H1 (cell line): Measurements from ENCODE around the gene TAF11L11. TPM values are rescaled to one million over a fixed set of nuclear protein-coding genes. Genes with fewer than 3 reads are reported as not detected.
"Not testable (repeated sequence)": the region's sequence is repeated elsewhere in the genome, so short reads cannot be mapped to it uniquely, and the experiment has no call there.

Source experiments
- CTCF ChIA-PET: fragments of 300-600 bp; sonication (Branson Sonifier 250); formaldehyde crosslinking; loops from one replicate; lab custom pipeline; 2021; ENCODE audit not compliant: partially characterized antibody; lab: Charles Lee
- POLR2A ChIA-PET: fragments of 300-600 bp; sonication (Branson Sonifier 250); formaldehyde crosslinking; loops from one replicate; lab custom pipeline; 2021; ENCODE audit warnings: inconsistent platforms; ENCODE audit not compliant: partially characterized antibody; lab: Charles Lee
- DNase-seq, 2 experiments: peaks; one replicate each; pipeline versions ENCODE4 v3.0.0 to v3.0.0-alpha.2; 2010 to 2022; ENCODE audit warnings: low spot score in 2 of 2, low read depth in 1 of 2, mixed read lengths in 1 of 2
- FAIRE-seq: peaks from 2 replicates; lab custom pipeline; 2011; peaks lifted over from hg19 to GRCh38; lab: Jason Lieb, UNC
- H2AFZ ChIP-seq: 2 replicates; pipeline ENCODE4 v1.8.1; 2012; ENCODE audit warnings: low read length, inconsistent platforms
- H2AK5ac ChIP-seq: 2 replicates; pipeline ENCODE4 v1.6.1; 2013; ENCODE audit warnings: low read depth, low read length
- H2BK120ac ChIP-seq: replicated peaks from 2 replicates; pipeline ENCODE3; 2013; ENCODE audit warnings: low read depth, low read length, inconsistent platforms
- H2BK12ac ChIP-seq: 2 replicates; pipeline ENCODE4 v1.6.1; 2013; ENCODE audit warnings: low read depth, low read length
- H2BK15ac ChIP-seq: 2 replicates; pipeline ENCODE4 v1.6.1; 2013; ENCODE audit warnings: low read length
- H2BK20ac ChIP-seq: 2 replicates; pipeline ENCODE4 v1.6.1; 2013; ENCODE audit warnings: low read length
- H2BK5ac ChIP-seq: 2 replicates; pipeline ENCODE4 v1.6.1; 2013; ENCODE audit warnings: low read depth, low read length
- H3K14ac ChIP-seq: 2 replicates; pipeline ENCODE4 v1.6.1; 2013; ENCODE audit warnings: inconsistent platforms; ENCODE audit not compliant: insufficient read length
- H3K18ac ChIP-seq: 2 replicates; pipeline ENCODE4 v1.6.1; 2013; ENCODE audit warnings: low read length; ENCODE audit errors: extremely low read depth
- H3K23ac ChIP-seq: 2 replicates; pipeline ENCODE4 v1.6.1; 2013; ENCODE audit warnings: inconsistent platforms; ENCODE audit not compliant: insufficient read length
- H3K23me2 ChIP-seq: 2 replicates; pipeline ENCODE4 v1.6.1; 2013; ENCODE audit warnings: low read depth, low read length
- H3K27ac ChIP-seq: 2 replicates; pipeline ENCODE4 v1.6.1; 2011; ENCODE audit warnings: low read depth, low read length, inconsistent platforms
- H3K27me3 ChIP-seq, 4 experiments: replicated peaks in 1 of 4; 1 replicate in 1 of 4; 2 replicates in 3 of 4; pipeline versions ENCODE4 v1.6.1 to v1.8.1; 2011 to 2013; ENCODE audit warnings: low read length in 3 of 4, mild to moderate bottlenecking in 3 of 4, inconsistent platforms in 2 of 4, mixed read lengths in 2 of 4, moderate library complexity in 1 of 4; ENCODE audit not compliant: control insufficient read depth in 3 of 4, insufficient read depth in 3 of 4; ENCODE audit errors: extremely low read depth in 1 of 4
- H3K36me3 ChIP-seq, 4 experiments: 2 replicates each; pipeline versions ENCODE4 v1.6.1 to v1.8.1; 2011 to 2013; ENCODE audit warnings: mild to moderate bottlenecking in 4 of 4, low read length in 3 of 4, moderate library complexity in 2 of 4, control low read depth in 1 of 4, inconsistent platforms in 1 of 4; ENCODE audit not compliant: insufficient read depth in 4 of 4, control insufficient read depth in 2 of 4
- H3K4ac ChIP-seq: replicated peaks from 2 replicates; pipeline ENCODE3; 2013; ENCODE audit warnings: low read length, low read depth, mixed read lengths, inconsistent platforms; ENCODE audit not compliant: insufficient read length
- H3K4me1 ChIP-seq, 4 experiments: replicated peaks in 1 of 4; 1 replicate in 1 of 4; 2 replicates in 3 of 4; pipeline versions ENCODE4 v1.6.1 to v1.8.1; 2011 to 2013; ENCODE audit warnings: low read length in 3 of 4, inconsistent platforms in 2 of 4, mixed read lengths in 1 of 4; ENCODE audit not compliant: insufficient read depth in 4 of 4, control insufficient read depth in 3 of 4
- H3K4me2 ChIP-seq, 2 experiments: 2 replicates each; pipeline versions ENCODE4 v1.6.1 to v1.8.1; 2011 to 2013; ENCODE audit warnings: low read depth in 2 of 2, low read length in 2 of 2, control low read depth in 1 of 2, inconsistent platforms in 1 of 2, mild to moderate bottlenecking in 1 of 2; ENCODE audit not compliant: insufficient read depth in 1 of 2
- H3K4me3 ChIP-seq, 4 experiments: fragments of 200-600, 300-600 bp in 1 of 4; sonication (generic), shearing (Covaris generic), sonication (Bioruptor Twin) in 1 of 4; 2 replicates each; pipeline versions ENCODE4 v1.5.1 to v1.8.1; 2011 to 2016; ENCODE audit warnings: low read length in 4 of 4, low read depth in 3 of 4, control low read depth in 2 of 4, inconsistent platforms in 2 of 4, mild to moderate bottlenecking in 2 of 4, mixed read lengths in 1 of 4, moderate library complexity in 1 of 4; ENCODE audit not compliant: insufficient read depth in 2 of 4; ENCODE audit errors: extremely low read depth in 1 of 4
- H3K56ac ChIP-seq: replicated peaks from 2 replicates; pipeline ENCODE3; 2013; ENCODE audit warnings: low read depth, mild to moderate bottlenecking, mixed read lengths, low read length, inconsistent platforms; ENCODE audit not compliant: insufficient read length
- H3K79me1 ChIP-seq: 2 replicates; pipeline ENCODE4 v1.6.1; 2013; ENCODE audit warnings: low read depth, low read length, control low read depth
- H3K79me2 ChIP-seq, 2 experiments: 2 replicates each; pipeline versions ENCODE4 v1.6.1 to v1.8.1; 2012 to 2013; ENCODE audit warnings: low read length in 2 of 2, mild to moderate bottlenecking in 2 of 2, inconsistent platforms in 1 of 2; ENCODE audit not compliant: insufficient read depth in 2 of 2, control insufficient read depth in 1 of 2
- H3K9ac ChIP-seq, 4 experiments: replicated peaks in 1 of 4; 1 replicate in 1 of 4; 2 replicates in 3 of 4; pipeline versions ENCODE4 v1.6.1 to v1.8.1; 2011 to 2013; ENCODE audit warnings: low read depth in 3 of 4, low read length in 3 of 4, control low read depth in 2 of 4, mild to moderate bottlenecking in 2 of 4, moderate library complexity in 2 of 4, inconsistent platforms in 1 of 4; ENCODE audit errors: extremely low read depth in 1 of 4
- H3K9me3 ChIP-seq, 2 experiments: 2 replicates each; pipeline versions ENCODE4 v1.6.1 to v1.8.1; 2012 to 2013; ENCODE audit warnings: mild to moderate bottlenecking in 2 of 2, moderate library complexity in 2 of 2, control low read depth in 1 of 2, inconsistent platforms in 1 of 2, low read depth in 1 of 2, low read length in 1 of 2, mixed read lengths in 1 of 2; ENCODE audit not compliant: insufficient read depth in 2 of 2
- H4K20me1 ChIP-seq, 2 experiments: replicated peaks in 1 of 2; 2 replicates each; pipeline versions ENCODE3 to v1.8.1; 2011 to 2013; ENCODE audit warnings: inconsistent platforms in 2 of 2, low read length in 2 of 2, mild to moderate bottlenecking in 1 of 2; ENCODE audit not compliant: insufficient read depth in 2 of 2, control insufficient read depth in 1 of 2
- H4K5ac ChIP-seq: 2 replicates; pipeline ENCODE4 v1.6.1; 2013; ENCODE audit warnings: low read length, low read depth, mixed read lengths, inconsistent platforms; ENCODE audit not compliant: insufficient read length
- H4K8ac ChIP-seq: 2 replicates; pipeline ENCODE4 v1.8.0; 2013; ENCODE audit warnings: mild to moderate bottlenecking, moderate library complexity, low read length, inconsistent platforms; ENCODE audit not compliant: insufficient read depth; ENCODE audit errors: extremely low read depth
- H4K91ac ChIP-seq: replicated peaks from 2 replicates; pipeline ENCODE3; 2013; ENCODE audit warnings: low read length, mixed read lengths, inconsistent platforms; ENCODE audit not compliant: insufficient read length
- WGBS, 2 experiments: shearing (Covaris generic) in 1 of 2; methylation state at CpG; one replicate each; pipeline versions ENCODE4 v1.1.6 to v1.1.7; 2013 to 2015; ENCODE audit warnings: low lambda C conversion rate in 2 of 2, mixed read lengths in 2 of 2, inconsistent platforms in 1 of 2, low coverage in 1 of 2, missing lambda C conversion rate in 1 of 2; ENCODE audit not compliant: insufficient replicate concordance in 2 of 2, insufficient coverage in 1 of 2, insufficient read length in 1 of 2; ENCODE audit errors: extremely low coverage in 1 of 2, missing lambda C conversion rate in 1 of 2; 5-methylcytosine and 5-hydroxymethylcytosine counted together
- polyA plus RNA-seq, 7 experiments: library from polyadenylated mRNA; depleted of rRNA in 3 of 7; stranded (reverse) in 5 of 7; unstranded in 2 of 7; fragments of >200 nt in 5 of 7; fragments of 200-250 nt in 2 of 7; gene quantifications; 1 replicate in 5 of 7; 2 replicates in 1 of 7; 4 replicates in 1 of 7; pipeline versions ENCODE4 v1.2.1 to v1.2.3, GENCODE V29; 2011 to 2013; ENCODE audit warnings: missing spikeins in 2 of 7, mixed read lengths in 2 of 7
- total RNA-seq: library from RNA; stranded (reverse); fragmentation: NEBNext Ultra II Directional; extraction: Animal tissue kit (Norgen Biotek cat#: 25700); gene quantifications from 2 replicates; pipeline ENCODE4 v1.2.1, GENCODE V29; 2021

TAF11L11 gene
- total and polyA plus RNA-seq, 2 of the 8 experiments (the other 6 are each of a cell fraction or from before 2014, with no cell fraction given): not detected

DNA sequence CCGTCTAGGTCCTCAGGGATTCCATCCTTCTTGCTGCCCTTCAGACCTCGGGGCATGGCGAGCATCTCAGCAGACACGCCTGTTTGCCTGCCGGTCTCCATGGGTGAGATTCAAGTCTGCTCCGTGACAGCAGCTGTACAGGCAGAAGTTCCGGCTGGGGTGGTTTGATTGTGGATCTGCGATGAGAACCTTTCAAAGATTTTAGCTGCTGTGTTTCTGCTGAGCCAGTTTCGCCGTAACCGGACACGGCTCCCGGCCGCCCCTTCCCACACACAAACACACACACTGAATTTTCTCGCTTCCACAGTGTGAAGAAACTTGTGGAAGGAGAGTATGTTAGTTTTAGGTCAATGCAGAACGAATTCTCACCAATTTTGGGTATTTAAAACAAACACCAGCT, 18.3 kb upstream of the TAF11L11 start, which contains the start of gene TAF11L7:
Gene TAF11L7 (minus strand): TSS at position 101 of the 400 bp plus-strand sequence.
- H2BK12ac ChIP-seq, H3K4me1 ChIP-seq, H3K27me3 ChIP-seq, DNase-seq, H2AFZ ChIP-seq, H4K5ac ChIP-seq, H3K79me1 ChIP-seq, H3K4ac ChIP-seq, H3K9ac ChIP-seq, H3K56ac ChIP-seq, H3K18ac ChIP-seq, H2BK15ac ChIP-seq, H4K8ac ChIP-seq, H4K91ac ChIP-seq, H3K4me3 ChIP-seq, CTCF ChIA-PET, H3K23ac ChIP-seq, H3K23me2 ChIP-seq, H3K36me3 ChIP-seq, H3K79me2 ChIP-seq, H2BK5ac ChIP-seq, FAIRE-seq, H2BK120ac ChIP-seq, H3K9me3 ChIP-seq, H3K4me2 ChIP-seq, H2BK20ac ChIP-seq, H2AK5ac ChIP-seq, POLR2A ChIA-PET, H3K14ac ChIP-seq, H4K20me1 ChIP-seq, H3K27ac ChIP-seq: not testable (repeated sequence)
- WGBS, 2 experiments: no CpG with 5 or more reads among the region's 16 CpGs

DNA sequence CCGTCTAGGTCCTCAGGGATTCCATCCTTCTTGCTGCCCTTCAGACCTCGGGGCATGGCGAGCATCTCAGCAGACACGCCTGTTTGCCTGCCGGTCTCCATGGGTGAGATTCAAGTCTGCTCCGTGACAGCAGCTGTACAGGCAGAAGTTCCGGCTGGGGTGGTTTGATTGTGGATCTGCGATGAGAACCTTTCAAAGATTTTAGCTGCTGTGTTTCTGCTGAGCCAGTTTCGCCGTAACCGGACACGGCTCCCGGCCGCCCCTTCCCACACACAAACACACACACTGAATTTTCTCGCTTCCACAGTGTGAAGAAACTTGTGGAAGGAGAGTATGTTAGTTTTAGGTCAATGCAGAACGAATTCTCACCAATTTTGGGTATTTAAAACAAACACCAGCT, 13.1 kb upstream of the TAF11L11 start, which contains the start of gene TAF11L8:
Gene TAF11L8 (minus strand): TSS at position 101 of the 400 bp plus-strand sequence.
- H3K27ac ChIP-seq, H3K23me2 ChIP-seq, FAIRE-seq, H4K8ac ChIP-seq, H3K36me3 ChIP-seq, H2AFZ ChIP-seq, POLR2A ChIA-PET, H3K4ac ChIP-seq, H3K4me2 ChIP-seq, H3K9me3 ChIP-seq, H3K56ac ChIP-seq, H4K5ac ChIP-seq, H3K79me1 ChIP-seq, H3K79me2 ChIP-seq, H3K27me3 ChIP-seq, H2BK20ac ChIP-seq, H3K18ac ChIP-seq, H3K23ac ChIP-seq, H3K4me1 ChIP-seq, H4K20me1 ChIP-seq, H3K14ac ChIP-seq, H2BK12ac ChIP-seq, DNase-seq, H2AK5ac ChIP-seq, H4K91ac ChIP-seq, H3K9ac ChIP-seq, H2BK15ac ChIP-seq, CTCF ChIA-PET, H2BK120ac ChIP-seq, H3K4me3 ChIP-seq, H2BK5ac ChIP-seq: not testable (repeated sequence)
- no CpG with 5 or more reads among the region's 16 CpGs for WGBS, 2 experiments
